Gastrocnemius medialis (tissue), 4 donors: ENCODE results near the gene KLF11. TPM values are rescaled to one million over a fixed set of nuclear protein-coding genes. Genes with fewer than 3 reads are reported as not detected.

Source experiments
- ATAC-seq, 2 donors: fragments of 150-250 bp; one replicate each; pipeline ENCODE4 v1.9.1; 2016
- DNase-seq, 2 donors: peaks; one replicate each; pipeline ENCODE4 v3.0.0-alpha.2; 2019
- H3K27ac ChIP-seq, 4 donors: fragments of 200-600 bp; sonication (generic); 1 replicate in 1 of 4; 2 replicates in 3 of 4; pipeline ENCODE4 v1.5.1; 2016 to 2018; ENCODE audit warnings: mild to moderate bottlenecking in 2 of 4, moderate library complexity in 1 of 4
- H3K27me3 ChIP-seq, 3 donors: fragments of 200-600 bp; sonication (generic) in 2 of 3; 1 replicate in 1 of 3; 2 replicates in 2 of 3; pipeline versions ENCODE4 v1.5.1 to v1.6.0; 2016 to 2019; ENCODE audit warnings: mild to moderate bottlenecking in 1 of 3, moderate library complexity in 1 of 3
- H3K36me3 ChIP-seq, 2 donors: fragments of 200-600 bp; sonication (generic) in 1 of 2; one replicate each; pipeline ENCODE4 v1.5.1; 2017 to 2018
- H3K4me1 ChIP-seq, 2 donors: fragments of 200-600 bp; sonication (generic) in 1 of 2; one replicate each; pipeline ENCODE4 v1.5.1; 2016 to 2017; ENCODE audit warnings: mild to moderate bottlenecking in 2 of 2
- H3K4me3 ChIP-seq, 4 donors: fragments of 200-600 bp; sonication (generic) in 3 of 4; 1 replicate in 1 of 4; 2 replicates in 3 of 4; pipeline ENCODE4 v1.5.1; 2016 to 2019; ENCODE audit warnings: mild to moderate bottlenecking in 2 of 4
- H3K9me3 ChIP-seq, 3 donors: fragments of 200-600 bp; sonication (generic) in 2 of 3; 1 replicate in 1 of 3; 2 replicates in 2 of 3; pipeline ENCODE4 v1.5.1; 2016 to 2019
- POLR2A ChIP-seq, 2 donors: fragments of 450-650 bp; IDR thresholded peaks; one replicate each; pipeline ENCODE4 v1.6.1; 2017; ENCODE audit warnings: antibody characterized with exemption in 2 of 2, mild to moderate bottlenecking in 2 of 2, moderate library complexity in 2 of 2
- in situ Hi-C, 4 donors: fragments of 200-750 bp; cut with MboI; loops; one replicate each; pipeline versions ENCODE4 v1.15.0 to v1.8.0; 2017; ENCODE audit warnings: low sequenced_read_pairs in 4 of 4
- intact Hi-C: fragments of 100-400 bp; cut with DNase I; formaldehyde crosslinking; loops from one replicate; pipeline ENCODE4 v1.15.1; 2023; ENCODE audit warnings: low total_unique reads
- total RNA-seq, 4 donors: library from RNA; depleted of rRNA; stranded (reverse); fragments of >200 nt; gene quantifications; one replicate each; pipeline versions ENCODE4 v1.1.0 to v1.2.3, GENCODE V29; 2016
- TF ChIP-seq, protein P1 (sequence below), 5 experiments: fragments of 450-650 bp in 3 of 5; fragments of 200-600 bp in 2 of 5; sonication (generic) in 2 of 5; IDR thresholded peaks in 4 of 5; conservative IDR thresholded peaks in 1 of 5; 1 replicate in 4 of 5; 2 replicates in 1 of 5; pipeline ENCODE4 v1.5.1; 2016 to 2019; ENCODE audit warnings: antibody characterized with exemption in 5 of 5, mild to moderate bottlenecking in 3 of 5, moderate library complexity in 3 of 5

The KLF11 gene
- total RNA-seq, 4 donors from 2014 or later: 7.6 to 18.3 (median 12.9) TPM

DNA sequence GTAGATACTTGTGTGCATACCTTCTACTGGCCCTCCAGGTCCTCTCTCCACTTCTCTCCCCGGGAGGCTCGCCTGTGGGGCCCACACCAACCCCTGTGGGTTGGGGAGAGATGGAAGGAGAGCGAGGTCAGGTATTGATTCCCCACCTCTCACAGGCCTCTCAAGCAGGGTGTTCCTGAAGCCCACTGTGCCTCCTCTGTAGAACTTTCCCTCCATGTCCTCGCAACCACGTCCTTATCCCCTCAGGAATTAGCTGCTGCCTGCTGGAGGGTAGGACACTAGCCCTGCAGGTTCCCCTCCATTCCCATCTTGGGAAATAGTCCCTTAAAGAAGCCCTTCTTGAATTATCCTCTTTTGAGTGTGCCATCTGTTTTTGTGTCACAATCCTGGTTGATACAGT lies 38.9 kb upstream of the KLF11 start:
- H3K4me3 ChIP-seq: no peak overlapping the region
- in situ Hi-C loops: no loop called here
- peak overlapping the region; percentile 32 to 60 (median 42) for H3K27ac ChIP-seq
- H3K9me3 ChIP-seq: no peaks in the 10 kb centered on the region
- no peaks in the 10 kb centered on the region for H3K36me3 ChIP-seq
- H3K4me1 ChIP-seq: peaks cover 18 to 24% of the 10 kb centered on the region in 2 donors
- intact Hi-C loops: no loop called here
- no peak for TF ChIP-seq POLR2A (IDR thresholded peaks at IDR 0.05)
- TF ChIP-seq, protein P1, sequence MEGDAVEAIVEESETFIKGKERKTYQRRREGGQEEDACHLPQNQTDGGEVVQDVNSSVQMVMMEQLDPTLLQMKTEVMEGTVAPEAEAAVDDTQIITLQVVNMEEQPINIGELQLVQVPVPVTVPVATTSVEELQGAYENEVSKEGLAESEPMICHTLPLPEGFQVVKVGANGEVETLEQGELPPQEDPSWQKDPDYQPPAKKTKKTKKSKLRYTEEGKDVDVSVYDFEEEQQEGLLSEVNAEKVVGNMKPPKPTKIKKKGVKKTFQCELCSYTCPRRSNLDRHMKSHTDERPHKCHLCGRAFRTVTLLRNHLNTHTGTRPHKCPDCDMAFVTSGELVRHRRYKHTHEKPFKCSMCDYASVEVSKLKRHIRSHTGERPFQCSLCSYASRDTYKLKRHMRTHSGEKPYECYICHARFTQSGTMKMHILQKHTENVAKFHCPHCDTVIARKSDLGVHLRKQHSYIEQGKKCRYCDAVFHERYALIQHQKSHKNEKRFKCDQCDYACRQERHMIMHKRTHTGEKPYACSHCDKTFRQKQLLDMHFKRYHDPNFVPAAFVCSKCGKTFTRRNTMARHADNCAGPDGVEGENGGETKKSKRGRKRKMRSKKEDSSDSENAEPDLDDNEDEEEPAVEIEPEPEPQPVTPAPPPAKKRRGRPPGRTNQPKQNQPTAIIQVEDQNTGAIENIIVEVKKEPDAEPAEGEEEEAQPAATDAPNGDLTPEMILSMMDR (IDR thresholded peaks at IDR 0.05 in 4 of 5, conservative IDR thresholded peaks at IDR 0.05 in 1 of 5): no peak
- ATAC-seq: no peak
- no peak for DNase-seq
- no peaks in the 10 kb centered on the region for H3K27me3 ChIP-seq

- no peaks in the 10 kb centered on the region for H3K27me3 ChIP-seq
- intact Hi-C loops: no loop called here
- peaks cover 22 to 29% of the 10 kb centered on the region in 2 donors for H3K4me1 ChIP-seq
- peak overlapping the region; percentile 32 to 60 (median 42) for H3K27ac ChIP-seq
- DNase-seq (no peak), ATAC-seq (no peak)
- TF ChIP-seq, protein P1 (IDR thresholded peaks at IDR 0.05 in 4 of 5, conservative IDR thresholded peaks at IDR 0.05 in 1 of 5): no peak
- no peak for TF ChIP-seq POLR2A (IDR thresholded peaks at IDR 0.05)
- in situ Hi-C loops: no loop called here
- H3K4me3 ChIP-seq: no peak overlapping the region
- H3K9me3 ChIP-seq: no peaks in the 10 kb centered on the region
- no peaks in the 10 kb centered on the region for H3K36me3 ChIP-seq
Observed at GRCh38 chr2:10004836-10005235, 38.5 kb upstream of the KLF11 start.

DNA sequence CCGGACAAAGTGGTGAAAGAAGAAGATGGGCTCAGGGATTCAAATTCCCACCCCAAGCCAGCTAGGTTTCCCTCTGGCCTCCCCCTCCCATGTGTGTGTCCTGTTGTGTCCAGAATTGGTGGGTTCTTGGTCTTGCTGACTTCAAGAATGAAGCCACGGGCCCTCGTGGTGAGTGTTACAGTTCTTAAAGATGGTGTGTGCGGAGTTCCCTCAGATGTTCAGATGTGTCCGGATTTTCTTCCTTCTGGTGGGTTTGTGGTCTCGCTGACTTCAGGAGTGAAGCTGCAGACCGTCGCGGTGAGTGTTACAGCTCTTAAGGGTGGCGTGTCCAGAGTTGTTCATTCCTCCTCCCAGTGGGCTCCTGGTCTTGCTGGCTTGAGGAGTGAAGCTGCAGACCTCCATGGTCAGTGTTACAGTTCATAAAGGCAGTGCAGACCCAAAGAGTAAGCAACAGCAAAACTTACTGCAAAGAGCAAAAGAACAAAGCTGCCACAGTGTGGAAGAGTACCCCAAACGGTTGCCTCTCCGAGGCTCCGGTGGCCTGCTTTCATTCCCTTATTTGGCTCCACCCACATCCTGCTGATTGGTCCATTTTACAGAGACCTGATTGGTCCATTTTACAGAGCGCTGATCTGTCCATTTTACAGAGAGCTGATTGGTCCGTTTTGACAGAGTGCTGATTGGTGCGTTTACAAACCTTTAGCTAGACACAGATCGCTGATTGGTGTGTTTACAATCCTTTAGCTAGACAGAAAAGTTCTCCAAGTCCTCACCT lies 37.7 kb upstream of the KLF11 start:
- Histone ChIP-seq H3K27me3 (no peaks in the 10 kb centered on the region), H3K27ac (peak overlapping the region in 2 of 4 donors; percentile 3 to 12), H3K9me3 (no peaks in the 10 kb centered on the region), H3K36me3 (no peaks in the 10 kb centered on the region), H3K4me1 (peaks cover 27 to 37% of the 10 kb centered on the region in 2 donors), H3K4me3 (no peak overlapping the region)
- ATAC-seq: no peak
- no peak for TF ChIP-seq POLR2A (IDR thresholded peaks at IDR 0.05)
- TF ChIP-seq, protein P1 (IDR thresholded peaks at IDR 0.05 in 4 of 5, conservative IDR thresholded peaks at IDR 0.05 in 1 of 5): no peak
- in situ Hi-C loops (no loop called here), intact Hi-C loops (no loop called here)
- DNase-seq: no peak

- in situ Hi-C loops (no loop called here), intact Hi-C loops (no loop called here)
- Histone ChIP-seq H3K36me3 (no peaks in the 10 kb centered on the region), H3K27me3 (no peaks in the 10 kb centered on the region), H3K27ac (peak overlapping the region in 2 of 4 donors; percentile 42 to 43), H3K9me3 (no peaks in the 10 kb centered on the region), H3K4me3 (no peak overlapping the region), H3K4me1 (peaks cover 27 to 38% of the 10 kb centered on the region in 2 donors)
- TF ChIP-seq, protein P1 (IDR thresholded peaks at IDR 0.05 in 4 of 5, conservative IDR thresholded peaks at IDR 0.05 in 1 of 5): no peak
- no peak for TF ChIP-seq POLR2A (IDR thresholded peaks at IDR 0.05)
- DNase-seq (peak in 1 of 2 donors; percentile 6), ATAC-seq (no peak)
Observed at GRCh38 chr2:10006236-10007161, 36.9 kb upstream of the KLF11 start.
